Neural cell (in vitro differentiated cells): ENCODE measurements around the gene AK4.

Experiments
- EP300 ChIP-seq: fragments of 450-650 bp; conservative IDR thresholded peaks from 2 replicates; pipeline ENCODE4 v1.6.1; 2014; ENCODE audit warnings: antibody characterized with exemption, mild to moderate bottlenecking, moderate library complexity; ENCODE audit not compliant: poor library complexity, severe bottlenecking
- EZH2 ChIP-seq: fragments of 200-600, 300-800 bp; shearing (Covaris generic), sonication (generic); IDR thresholded peaks from 2 replicates; pipeline ENCODE4 v1.6.1; 2014; ENCODE audit warnings: antibody characterized with exemption, low read length, borderline replicate concordance, mild to moderate bottlenecking; ENCODE audit not compliant: insufficient read depth, poor library complexity, severe bottlenecking
- MXI1 ChIP-seq: fragments of 450-650 bp; conservative IDR thresholded peaks from 2 replicates; pipeline ENCODE4 v1.6.1; 2014; ENCODE audit warnings: antibody characterized with exemption, mild to moderate bottlenecking; ENCODE audit not compliant: poor library complexity, severe bottlenecking
- POLR2AphosphoS5 ChIP-seq: IDR thresholded peaks from 2 replicates; pipeline ENCODE4 v1.6.1; 2012
- RAD21 ChIP-seq: fragments of 450-650 bp; conservative IDR thresholded peaks from 2 replicates; pipeline ENCODE4 v1.6.1; 2014; ENCODE audit warnings: antibody characterized with exemption, mild to moderate bottlenecking, moderate library complexity
- REST ChIP-seq: IDR thresholded peaks from 2 replicates; pipeline ENCODE4 v1.6.1; 2012; ENCODE audit warnings: borderline replicate concordance
- SMC3 ChIP-seq: fragments of 450-650 bp; conservative IDR thresholded peaks from 2 replicates; pipeline ENCODE4 v1.6.1; 2014; ENCODE audit warnings: antibody characterized with exemption, mild to moderate bottlenecking, moderate library complexity; ENCODE audit not compliant: poor library complexity
- TAF1 ChIP-seq: IDR thresholded peaks from 2 replicates; pipeline ENCODE4 v1.6.1; 2012; ENCODE audit warnings: low read depth
- TF ChIP-seq, protein P1 (sequence below): fragments of 450-650 bp; IDR thresholded peaks from 2 replicates; pipeline ENCODE4 v1.5.1; 2014; ENCODE audit warnings: antibody characterized with exemption, mild to moderate bottlenecking, moderate library complexity; ENCODE audit not compliant: poor library complexity, severe bottlenecking

DNA sequence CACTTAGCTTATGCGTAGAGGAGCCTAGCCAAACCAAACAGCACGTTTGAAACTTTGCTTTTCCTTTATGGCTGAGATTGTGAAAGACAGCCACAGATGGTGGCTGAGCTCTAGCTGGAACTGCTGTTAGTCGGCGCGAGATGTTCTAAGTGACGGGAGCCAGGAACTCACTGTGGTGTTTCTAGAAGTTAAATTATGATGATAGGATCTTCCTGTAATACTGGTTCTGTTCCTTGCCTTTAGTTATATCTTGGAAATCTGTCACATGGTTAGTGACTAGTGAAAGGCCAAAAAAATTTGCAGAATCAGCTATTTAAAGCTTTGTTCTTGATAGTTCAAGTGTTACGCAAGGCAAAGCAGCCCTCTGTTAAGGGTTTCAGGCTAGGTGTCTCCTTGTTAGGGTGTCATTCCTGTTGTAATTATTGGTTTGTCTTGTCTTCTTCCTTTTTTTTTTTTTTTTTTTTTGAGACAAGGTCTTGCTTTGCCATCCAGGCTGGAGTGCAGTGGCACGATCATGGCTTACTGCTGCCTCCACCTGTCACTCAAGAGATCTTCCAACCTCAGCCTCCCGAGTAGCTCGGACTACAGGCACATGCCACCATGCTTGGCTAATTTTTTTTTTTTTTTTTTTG, 22.6 kb downstream of the AK4 start:
- no peak for TF ChIP-seq MXI1
- TF ChIP-seq, protein P1, sequence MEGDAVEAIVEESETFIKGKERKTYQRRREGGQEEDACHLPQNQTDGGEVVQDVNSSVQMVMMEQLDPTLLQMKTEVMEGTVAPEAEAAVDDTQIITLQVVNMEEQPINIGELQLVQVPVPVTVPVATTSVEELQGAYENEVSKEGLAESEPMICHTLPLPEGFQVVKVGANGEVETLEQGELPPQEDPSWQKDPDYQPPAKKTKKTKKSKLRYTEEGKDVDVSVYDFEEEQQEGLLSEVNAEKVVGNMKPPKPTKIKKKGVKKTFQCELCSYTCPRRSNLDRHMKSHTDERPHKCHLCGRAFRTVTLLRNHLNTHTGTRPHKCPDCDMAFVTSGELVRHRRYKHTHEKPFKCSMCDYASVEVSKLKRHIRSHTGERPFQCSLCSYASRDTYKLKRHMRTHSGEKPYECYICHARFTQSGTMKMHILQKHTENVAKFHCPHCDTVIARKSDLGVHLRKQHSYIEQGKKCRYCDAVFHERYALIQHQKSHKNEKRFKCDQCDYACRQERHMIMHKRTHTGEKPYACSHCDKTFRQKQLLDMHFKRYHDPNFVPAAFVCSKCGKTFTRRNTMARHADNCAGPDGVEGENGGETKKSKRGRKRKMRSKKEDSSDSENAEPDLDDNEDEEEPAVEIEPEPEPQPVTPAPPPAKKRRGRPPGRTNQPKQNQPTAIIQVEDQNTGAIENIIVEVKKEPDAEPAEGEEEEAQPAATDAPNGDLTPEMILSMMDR, result no peak
- no peak for TF ChIP-seq EZH2
- TF ChIP-seq POLR2AphosphoS5, result no peak
- no peak for TF ChIP-seq RAD21
- TF ChIP-seq EP300, result no peak
- no peak for TF ChIP-seq TAF1
- no peak for TF ChIP-seq REST
- TF ChIP-seq SMC3, result no peak
